ENCODE data around the gene EHMT2. TPM values are rescaled to one million over a fixed set of nuclear protein-coding genes. Genes with fewer than 3 reads are reported as not detected.
"Not testable (repeated sequence)": the region's sequence is repeated elsewhere in the genome, so short reads cannot be mapped to it uniquely, and the experiment has no call there.

Gene EHMT2
- total RNA-seq, 6 experiments from 2014 or later, result 43.4 to 47.4 (median 45.9) TPM

GRCh38 chr6:31911826-31912585 is 14.5 kb upstream of the EHMT2 start:
- Mint-ChIP-seq H3K36me3 (ENCODE audit: low read depth) (no peaks in the 10 kb centered on the region), H3K4me3 (no peak overlapping the region)
- no peak for DNase-seq

GRCh38 chr6:31909298-31909697 is 11.8 kb upstream of the EHMT2 start:
- peak overlapping the region; percentile 89 for H3K27ac Mint-ChIP-seq
- not testable (repeated sequence) for H3K4me3 Mint-ChIP-seq; H3K9me3 Mint-ChIP-seq; DNase-seq; H3K27me3 Mint-ChIP-seq (ENCODE audit: insufficient read depth); H3K36me3 Mint-ChIP-seq (ENCODE audit: low read depth)
- peaks cover 44% of the 10 kb centered on the region for H3K4me1 Mint-ChIP-seq (ENCODE audit: low read depth)

More at GRCh38 chr6:31911826-31912585, 14.5 kb upstream of the EHMT2 start:
- Mint-ChIP-seq H3K9me3 (no peaks in the 10 kb centered on the region), H3K4me1 (ENCODE audit: low read depth) (peaks cover 36% of the 10 kb centered on the region), H3K27me3 (ENCODE audit: insufficient read depth) (peaks cover 4% of the 10 kb centered on the region; the same call in 1 of the 2 replicates), H3K27ac (peak overlapping the region; percentile 59)
- TF ChIP-seq CTCF (IDR thresholded peaks at IDR 0.05), result no peak

- Mint-ChIP-seq H3K27ac (peak overlapping the region; percentile 61), H3K27me3 (ENCODE audit: insufficient read depth) (peaks cover 8% of the 10 kb centered on the region), H3K36me3 (ENCODE audit: low read depth) (no peaks in the 10 kb centered on the region), H3K9me3 (no peaks in the 10 kb centered on the region), H3K4me3 (peak overlapping the region; percentile 26; the same call in 1 of the 2 replicates), H3K4me1 (ENCODE audit: low read depth) (peaks cover 44% of the 10 kb centered on the region)
- TF ChIP-seq CTCF (IDR thresholded peaks at IDR 0.05), result no peak
- DNase-seq, result peak; percentile 32
Measured at GRCh38 chr6:31908791-31909190, 11.3 kb upstream of the EHMT2 start.

GRCh38 chr6:31908255-31908654 is 10.8 kb upstream of the EHMT2 start:
- H3K27ac Mint-ChIP-seq; H3K4me3 Mint-ChIP-seq; DNase-seq; H3K36me3 Mint-ChIP-seq (ENCODE audit: low read depth); H3K9me3 Mint-ChIP-seq; H3K27me3 Mint-ChIP-seq (ENCODE audit: insufficient read depth): not testable (repeated sequence)
- H3K4me1 Mint-ChIP-seq (ENCODE audit: low read depth), result peaks cover 44% of the 10 kb centered on the region

- DNase-seq, result no peak
- Mint-ChIP-seq H3K36me3 (ENCODE audit: low read depth) (no peaks in the 10 kb centered on the region), H3K9me3 (no peaks in the 10 kb centered on the region), H3K4me3 (no peak overlapping the region), H3K27me3 (ENCODE audit: insufficient read depth) (peaks cover 11% of the 10 kb centered on the region), H3K27ac (no peak overlapping the region), H3K4me1 (ENCODE audit: low read depth) (peaks cover 51% of the 10 kb centered on the region)
- no peak for TF ChIP-seq CTCF (IDR thresholded peaks at IDR 0.05)
Measured at GRCh38 chr6:31907158-31907813, 9.8 kb upstream of the EHMT2 start.

GRCh38 chr6:31906727-31907126 is 9.2 kb upstream of the EHMT2 start:
- not testable (repeated sequence) for H3K27me3 Mint-ChIP-seq (ENCODE audit: insufficient read depth); H3K36me3 Mint-ChIP-seq (ENCODE audit: low read depth); DNase-seq; H3K27ac Mint-ChIP-seq; H3K4me3 Mint-ChIP-seq; H3K9me3 Mint-ChIP-seq
- H3K4me1 Mint-ChIP-seq (ENCODE audit: low read depth), result peaks cover 46% of the 10 kb centered on the region

GRCh38 chr6:31906122-31906521 is 8.6 kb upstream of the EHMT2 start:
- Mint-ChIP-seq H3K4me1 (ENCODE audit: low read depth) (peaks cover 43% of the 10 kb centered on the region), H3K9me3 (no peaks in the 10 kb centered on the region), H3K4me3 (no peak overlapping the region), H3K27me3 (ENCODE audit: insufficient read depth) (peaks cover 9% of the 10 kb centered on the region), H3K27ac (no peak overlapping the region), H3K36me3 (ENCODE audit: low read depth) (no peaks in the 10 kb centered on the region)
- no peak for TF ChIP-seq CTCF (IDR thresholded peaks at IDR 0.05)
- DNase-seq, result no peak
